OCI-M2 (cell line): ENCODE data around the gene KIF4A.
"Not testable (repeated sequence)": the region's sequence is repeated elsewhere in the genome, so short reads cannot be mapped to it uniquely, and the experiment has no call there.

Experiments used
- DNase-seq: peaks from one replicate; lab custom pipeline; 2025; ENCODE audit not compliant: unreplicated experiment; lab: John Stamatoyannopoulos, UW

The KIF4A gene

GRCh38 chrX:70289168-70289792 is 624 bp upstream of the KIF4A start:
- DNase-seq: no peak

- no peak for DNase-seq
Observed at GRCh38 chrX:70292788-70293187, 2.9 kb downstream of the KIF4A start.

DNA sequence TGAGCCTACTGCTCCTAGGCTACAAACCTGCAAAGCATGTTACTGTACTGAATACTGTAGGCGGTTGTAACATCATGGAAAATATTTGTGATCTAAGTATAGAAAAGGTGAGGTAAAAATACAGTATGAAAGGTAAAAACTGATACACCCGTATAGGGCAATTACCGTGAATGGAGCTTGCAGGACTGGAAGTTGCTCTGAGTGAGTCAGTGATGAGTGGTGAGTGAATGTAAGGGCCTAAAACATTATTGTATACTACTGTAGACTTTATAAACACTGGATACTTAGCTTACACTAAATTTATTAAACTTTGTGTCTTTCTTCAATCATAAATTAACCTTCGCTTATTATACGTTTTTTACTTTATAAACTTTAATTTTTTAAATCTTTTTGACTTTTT is 3.7 kb downstream of the KIF4A start:
- DNase-seq: no peak

- no peak for DNase-seq
Observed at GRCh38 chrX:70301716-70302115, 11.8 kb downstream of the KIF4A start.

- DNase-seq: no peak
Observed at GRCh38 chrX:70313503-70313902, 23.6 kb downstream of the KIF4A start.

- no peak for DNase-seq
Observed at GRCh38 chrX:70322784-70323183, 32.9 kb downstream of the KIF4A start.

GRCh38 chrX:70323628-70324027 is 33.7 kb downstream of the KIF4A start:
- DNase-seq: not testable (repeated sequence)

DNA sequence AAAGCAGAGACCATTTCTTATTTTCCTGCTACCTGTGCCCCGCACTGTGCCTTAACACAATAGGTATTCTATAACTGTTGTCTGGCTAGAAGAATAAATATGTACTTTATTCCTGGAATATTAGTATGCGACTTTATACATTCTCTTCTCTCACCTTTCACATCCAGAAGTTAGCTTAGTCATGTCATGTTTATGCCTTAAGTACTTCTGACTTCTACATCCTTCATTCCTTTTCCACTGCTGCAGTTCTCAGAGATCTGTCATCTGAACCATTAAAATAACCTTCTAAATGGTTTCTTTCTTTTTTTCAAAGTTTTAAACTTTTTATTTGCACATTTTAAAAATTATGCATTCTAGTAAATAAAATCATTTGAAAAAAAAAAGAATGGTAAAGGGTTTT is 34.4 kb downstream of the KIF4A start:
- no peak for DNase-seq

GRCh38 chrX:70331161-70331560 is 41.3 kb downstream of the KIF4A start:
- DNase-seq: no peak

GRCh38 chrX:70332600-70332999 is 42.7 kb downstream of the KIF4A start:
- DNase-seq: no peak

- DNase-seq: no peak
Observed at GRCh38 chrX:70336767-70337166, 46.9 kb downstream of the KIF4A start.

DNA sequence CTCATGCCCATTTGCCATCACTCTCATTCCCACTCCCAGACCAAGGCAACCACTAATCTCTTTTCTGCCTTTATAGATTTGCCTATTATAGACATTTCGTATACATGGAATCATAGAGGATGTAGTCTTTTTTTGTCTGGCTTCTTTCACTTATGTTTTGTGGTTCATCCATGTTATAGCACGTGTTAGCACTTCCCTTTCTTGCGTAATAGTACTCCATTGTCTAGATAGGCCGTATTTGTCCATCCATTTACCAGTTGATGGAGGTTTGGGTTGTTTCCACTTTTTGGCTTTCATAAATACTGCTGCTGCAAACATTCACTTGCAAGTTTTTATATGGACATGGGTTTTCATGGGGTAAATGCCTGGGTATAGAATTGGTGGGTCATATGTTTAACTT is 48.4 kb downstream of the KIF4A start:
- no peak for DNase-seq

- no peak for DNase-seq
Observed at GRCh38 chrX:70343435-70343834, 53.5 kb downstream of the KIF4A start.

GRCh38 chrX:70346418-70347070 is 56.6 kb downstream of the KIF4A start:
- no peak for DNase-seq

DNA sequence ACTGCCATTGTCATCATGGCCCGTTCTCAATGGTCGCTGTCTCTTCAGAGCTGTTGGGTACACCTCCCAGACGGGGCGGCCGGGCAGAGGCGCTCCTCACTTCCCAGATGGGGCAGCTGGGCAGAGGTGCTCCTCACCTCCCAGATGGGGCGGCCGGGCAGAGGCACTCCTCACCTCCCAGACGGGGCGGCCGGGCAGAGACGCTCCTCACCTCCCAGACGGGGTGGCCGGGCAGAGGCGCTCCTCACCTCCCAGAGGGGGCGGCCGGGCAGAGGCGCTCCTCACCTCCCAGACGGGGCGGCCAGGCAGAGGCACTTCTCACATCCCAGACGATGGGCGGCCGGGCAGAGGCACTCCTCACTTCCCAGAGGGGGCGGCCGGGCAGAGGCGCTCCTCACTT is 58.9 kb downstream of the KIF4A start:
- DNase-seq: not testable (repeated sequence)

DNA sequence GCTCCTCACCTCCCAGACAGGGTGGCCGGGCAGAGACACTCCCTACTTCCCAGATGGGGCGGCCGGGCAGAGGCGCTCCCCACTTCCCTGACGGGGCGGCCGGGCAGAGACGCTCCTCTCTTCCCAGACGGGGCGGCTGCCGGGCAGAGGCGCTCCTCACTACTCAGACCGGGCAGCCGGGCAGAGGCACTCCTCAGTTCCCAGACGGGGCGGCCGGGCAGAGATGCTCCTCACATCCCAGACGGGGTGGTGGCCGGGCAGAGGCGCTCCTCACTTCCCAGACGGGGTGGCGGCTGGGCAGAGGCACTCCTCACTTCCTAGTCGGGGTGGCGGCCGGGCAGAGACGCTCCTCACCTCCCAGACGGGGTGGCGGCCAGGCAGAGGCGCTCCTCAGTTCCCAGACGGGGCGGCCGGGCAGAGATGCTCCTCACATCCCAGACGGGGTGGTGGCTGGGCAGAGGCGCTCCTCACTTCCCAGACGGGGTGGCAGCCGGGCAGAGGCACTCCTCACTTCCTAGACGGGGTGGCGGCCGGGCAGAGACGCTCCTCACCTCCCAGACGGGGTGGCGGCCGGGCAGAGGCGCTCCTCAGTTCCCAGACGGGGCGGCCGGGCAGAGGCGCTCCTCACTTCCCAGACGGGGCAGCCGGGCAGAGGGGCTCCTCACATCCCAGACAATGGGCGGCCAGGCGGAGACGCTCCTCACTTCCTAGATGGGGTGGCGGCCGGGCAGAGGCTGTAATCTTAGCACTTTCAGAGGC is 59.6 kb downstream of the KIF4A start:
- DNase-seq: not testable (repeated sequence)

GRCh38 chrX:70352496-70352895 is 62.6 kb downstream of the KIF4A start:
- DNase-seq: no peak

DNA sequence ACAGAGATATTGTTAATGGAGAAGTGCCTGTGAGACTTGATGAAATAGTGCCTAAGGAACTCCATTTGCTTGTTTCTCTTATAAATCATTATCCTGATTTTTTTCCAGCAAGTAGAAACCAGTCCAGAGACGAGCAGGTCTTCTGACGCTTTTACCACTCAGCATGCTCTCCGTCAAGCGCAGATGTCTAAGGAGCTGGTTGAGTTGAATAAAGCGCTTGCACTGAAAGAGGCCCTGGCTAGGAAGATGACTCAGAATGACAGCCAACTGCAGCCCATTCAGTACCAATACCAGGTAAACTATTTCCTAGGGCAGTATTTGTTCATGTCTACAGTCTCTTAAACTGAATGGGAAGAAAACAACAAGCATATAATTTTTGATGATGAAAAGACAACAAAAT is 63.6 kb downstream of the KIF4A start:
- DNase-seq: no peak

GRCh38 chrX:70354716-70355115 is 64.8 kb downstream of the KIF4A start:
- DNase-seq: no peak

- no peak for DNase-seq
Observed at GRCh38 chrX:70359458-70359857, 69.6 kb downstream of the KIF4A start.

- no peak for DNase-seq
Observed at GRCh38 chrX:70360366-70360765, 70.5 kb downstream of the KIF4A start.

GRCh38 chrX:70368731-70369130 is 78.8 kb downstream of the KIF4A start:
- not testable (repeated sequence) for DNase-seq
